GDM1 (cell line): ENCODE results near the gene ANXA4.
"Not testable (repeated sequence)": the region's sequence is repeated elsewhere in the genome, so short reads cannot be mapped to it uniquely, and the experiment has no call there.

Source experiments
- DNase-seq: peaks from one replicate; lab custom pipeline; 2025; lab: John Stamatoyannopoulos, UW

ANXA4 gene

DNA sequence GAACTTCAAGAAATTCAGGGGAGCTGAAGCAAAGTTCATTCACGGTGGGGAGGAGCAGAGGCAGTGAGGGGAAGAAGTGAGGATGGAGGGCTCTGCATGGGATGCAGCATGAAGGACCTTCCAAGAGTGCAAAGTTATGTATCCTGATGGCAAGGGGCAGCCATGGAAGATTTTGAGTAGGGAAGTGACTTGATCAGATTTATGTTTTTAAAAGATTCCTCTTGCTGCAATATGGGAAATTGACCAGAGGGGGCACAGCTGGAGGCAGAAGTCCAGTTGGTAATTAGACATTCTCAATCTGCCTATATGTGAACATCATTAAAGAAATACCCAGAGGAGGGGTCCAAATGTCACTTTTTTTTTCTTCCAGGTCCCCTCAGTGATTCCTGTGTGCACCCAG, 21.5 kb upstream of the ANXA4 start:
- no peak for DNase-seq

DNA sequence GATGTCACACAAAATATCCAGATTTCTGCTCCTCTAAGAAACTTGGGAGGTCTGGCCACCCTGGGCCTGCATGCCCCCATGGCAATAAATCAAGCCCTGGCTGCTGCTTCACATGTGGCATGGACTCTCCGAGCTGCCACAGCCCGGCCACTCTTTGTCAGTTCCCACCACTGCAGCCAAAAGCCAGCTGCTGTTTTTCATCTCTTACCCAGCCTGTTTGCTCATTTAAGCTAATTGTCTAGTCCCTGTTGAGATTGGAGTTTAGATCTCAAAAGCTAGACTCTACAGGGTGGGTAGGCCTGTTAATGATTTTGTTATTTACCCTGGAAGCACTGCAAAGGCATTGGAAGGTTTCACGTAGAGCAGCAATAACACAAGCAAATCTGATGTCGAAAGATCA, 20.9 kb upstream of the ANXA4 start:
- DNase-seq: no peak

DNA sequence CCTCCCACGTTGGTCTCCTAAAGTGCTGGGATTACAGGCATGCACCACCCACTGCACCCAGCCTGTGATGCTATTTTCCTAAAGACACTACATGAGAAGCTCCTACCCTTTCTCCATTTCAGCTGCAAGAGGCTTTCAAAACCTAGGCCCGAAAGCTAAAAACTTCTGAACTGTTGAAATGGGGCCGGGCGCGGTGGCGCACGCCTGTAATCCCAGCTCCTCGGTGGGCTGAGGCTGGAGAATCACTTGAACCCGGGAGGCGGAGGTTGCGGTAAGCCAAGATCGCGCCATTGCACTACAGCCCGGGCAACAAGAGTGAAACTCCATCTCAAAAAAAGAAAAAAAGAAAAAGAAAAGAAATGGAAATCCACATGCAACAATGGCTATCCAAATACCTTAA, 18.1 kb upstream of the ANXA4 start:
- no peak for DNase-seq

DNA sequence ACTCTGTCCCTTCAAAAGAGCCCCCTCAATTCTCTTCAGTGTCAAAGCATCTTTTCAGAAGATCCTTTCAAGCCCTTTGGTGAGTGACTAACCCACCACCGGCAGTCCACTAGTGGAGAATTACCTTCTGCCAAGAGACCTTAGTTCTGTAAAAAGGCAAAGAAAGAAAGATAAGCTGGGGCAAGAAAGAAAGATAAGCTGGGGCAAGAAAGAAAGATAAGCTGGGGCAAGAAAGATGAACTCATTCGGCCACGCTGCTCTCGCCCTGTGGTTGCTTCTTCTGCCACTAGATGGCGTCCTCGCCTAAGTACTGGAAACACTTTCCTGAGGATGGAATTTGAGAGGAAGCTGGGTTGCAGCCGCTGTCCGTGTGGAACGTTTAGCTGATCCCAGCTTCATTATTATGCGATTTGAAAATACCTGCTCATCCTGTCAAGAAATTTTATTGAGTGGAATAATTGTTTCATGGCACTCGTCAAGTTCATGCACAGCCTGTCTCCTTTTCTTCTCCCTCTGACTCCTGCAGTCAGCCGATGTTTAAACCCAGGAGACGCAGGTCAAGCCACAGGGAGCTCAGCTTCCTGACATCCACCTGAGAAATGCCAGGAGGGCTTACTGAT, 17.3 kb upstream of the ANXA4 start:
- peak; percentile 55 for DNase-seq

DNA sequence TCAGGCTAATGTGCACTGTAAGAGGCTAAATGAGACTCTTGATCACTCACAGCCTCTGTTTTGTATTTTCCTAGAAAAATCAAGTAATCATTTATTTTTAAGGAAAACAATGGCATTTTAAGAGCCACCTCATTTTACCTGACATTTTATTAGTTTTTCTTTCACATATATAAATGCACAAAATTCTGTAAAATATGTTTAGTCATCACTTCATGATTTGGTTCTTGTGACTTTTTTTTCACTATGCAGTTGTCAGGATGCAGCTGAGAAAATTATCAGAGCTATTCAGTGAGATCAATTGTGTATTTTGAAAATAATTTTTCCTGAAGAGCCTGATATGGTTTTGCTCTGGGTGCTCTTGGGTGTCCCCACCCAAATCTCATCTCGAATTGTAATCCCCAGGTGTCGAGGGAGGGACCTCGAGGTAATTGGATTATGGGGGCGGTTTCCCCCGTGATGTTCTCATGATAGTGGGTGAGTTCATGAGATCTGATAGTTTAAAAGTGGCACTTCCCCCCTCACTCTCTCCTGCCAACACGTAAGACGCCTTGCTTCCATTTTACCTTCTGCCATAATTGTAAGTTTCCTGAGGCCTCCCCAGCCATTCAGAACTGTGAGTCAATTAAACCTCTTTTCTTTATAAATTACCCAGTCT, 16.1 kb upstream of the ANXA4 start:
- no peak for DNase-seq

DNA sequence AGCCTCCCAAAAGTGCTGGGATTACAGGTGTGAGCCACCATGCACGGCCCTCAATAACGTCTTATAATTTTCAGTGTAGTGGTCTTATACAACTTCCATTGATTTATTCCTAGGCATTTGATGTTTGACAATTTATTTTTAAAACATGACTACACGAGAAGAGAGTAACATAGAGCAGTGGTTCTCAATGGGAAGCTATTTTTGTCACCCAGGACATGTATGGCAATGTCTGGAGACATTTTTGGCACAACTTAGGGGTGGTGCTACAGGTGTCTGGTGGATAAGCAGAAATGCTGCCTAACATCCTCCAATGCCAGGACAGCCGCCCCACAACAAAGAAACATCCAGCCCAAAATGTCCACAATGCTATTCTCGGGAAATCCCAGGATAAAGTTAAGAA, 12.7 kb upstream of the ANXA4 start:
- DNase-seq: no peak

DNA sequence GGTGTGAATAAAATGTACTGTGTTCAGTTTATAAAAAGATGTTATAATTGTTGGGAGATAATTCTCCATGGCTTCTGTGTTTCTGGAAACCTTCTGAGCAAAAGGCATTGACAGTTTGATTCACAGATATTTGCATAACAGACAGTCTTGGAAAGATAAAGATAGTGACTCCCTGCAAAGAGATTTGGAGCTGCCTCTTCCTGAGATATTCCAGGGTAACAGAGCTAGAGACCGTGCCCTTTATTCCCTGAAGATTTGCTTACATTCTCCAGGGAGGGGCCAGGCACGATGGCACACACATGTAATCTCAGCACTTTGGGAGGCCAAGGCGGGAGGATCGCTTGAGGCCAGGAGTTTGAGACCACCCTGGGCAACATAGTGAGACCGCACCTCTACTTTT, 12.2 kb upstream of the ANXA4 start:
- DNase-seq: no peak

DNA sequence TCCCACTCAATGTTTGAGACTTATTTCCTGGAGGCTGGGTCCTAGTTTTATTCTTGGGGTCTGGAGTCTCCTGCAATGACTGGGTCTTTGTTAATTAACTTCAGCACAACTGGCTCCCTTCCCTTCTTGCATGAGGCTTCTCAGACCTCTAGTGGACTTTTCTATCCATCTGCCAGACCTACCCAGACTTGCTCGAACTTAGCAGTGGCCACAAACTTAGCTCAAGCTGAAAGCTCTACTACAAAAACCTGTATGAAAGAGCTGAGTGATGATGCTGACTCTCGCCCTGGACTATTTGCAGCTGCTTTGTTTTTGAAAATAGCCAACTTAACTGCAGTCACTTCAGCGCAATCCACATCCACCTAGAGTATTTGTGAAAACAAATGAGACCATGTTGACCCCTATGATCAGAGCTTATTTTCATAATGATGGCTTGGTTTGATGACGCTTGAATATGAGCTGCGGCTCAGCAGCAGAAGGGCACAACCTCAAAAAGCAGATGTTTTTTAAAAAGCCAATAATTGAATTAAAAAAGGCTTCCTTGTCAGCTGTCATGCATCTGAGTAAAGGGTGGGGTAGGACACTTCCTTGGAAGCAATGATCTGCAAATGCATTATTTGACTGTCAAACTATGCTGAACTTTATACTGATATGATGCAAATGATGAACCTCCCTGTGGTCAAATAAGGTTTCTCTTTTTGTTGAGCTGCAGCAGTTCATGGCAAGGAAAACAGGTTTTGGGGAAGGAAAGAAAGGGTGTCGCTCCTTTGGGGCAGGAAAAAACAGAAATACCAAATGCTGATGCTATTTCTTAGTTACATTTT, 10.6 kb upstream of the ANXA4 start:
- no peak for DNase-seq

DNA sequence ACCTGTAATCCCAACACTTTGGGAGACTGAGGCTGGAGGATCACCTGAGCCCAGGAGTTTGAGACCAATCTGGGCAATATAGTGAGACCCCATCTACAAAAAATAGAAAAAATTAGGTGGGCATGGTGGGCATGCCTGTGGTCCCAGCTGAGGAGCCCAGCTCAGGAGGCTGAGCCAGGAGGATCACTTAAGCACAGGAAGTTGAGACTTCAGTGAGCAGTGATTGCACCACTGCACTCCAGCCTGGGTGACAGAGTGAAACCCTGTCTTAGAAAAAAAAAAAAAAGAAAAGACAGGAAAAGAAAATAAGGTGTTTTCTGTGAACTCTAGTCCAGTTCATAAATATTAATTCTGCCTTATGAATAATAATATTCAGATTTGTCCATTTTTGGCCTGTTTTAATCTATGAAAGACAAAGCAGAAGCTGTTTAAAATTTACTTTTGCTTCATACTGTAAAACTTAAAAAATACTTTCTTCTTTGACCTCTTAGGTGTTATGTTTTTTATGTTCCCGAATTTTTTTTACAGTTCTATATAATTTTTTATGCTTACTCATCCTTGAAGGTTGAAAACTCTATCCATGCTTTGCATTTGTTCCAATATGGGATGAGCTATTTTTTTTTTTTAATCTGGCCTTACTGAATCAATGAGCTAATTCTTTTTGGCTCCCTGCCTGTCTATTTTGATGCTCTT, 8.4 kb upstream of the ANXA4 start:
- DNase-seq: no peak

DNA sequence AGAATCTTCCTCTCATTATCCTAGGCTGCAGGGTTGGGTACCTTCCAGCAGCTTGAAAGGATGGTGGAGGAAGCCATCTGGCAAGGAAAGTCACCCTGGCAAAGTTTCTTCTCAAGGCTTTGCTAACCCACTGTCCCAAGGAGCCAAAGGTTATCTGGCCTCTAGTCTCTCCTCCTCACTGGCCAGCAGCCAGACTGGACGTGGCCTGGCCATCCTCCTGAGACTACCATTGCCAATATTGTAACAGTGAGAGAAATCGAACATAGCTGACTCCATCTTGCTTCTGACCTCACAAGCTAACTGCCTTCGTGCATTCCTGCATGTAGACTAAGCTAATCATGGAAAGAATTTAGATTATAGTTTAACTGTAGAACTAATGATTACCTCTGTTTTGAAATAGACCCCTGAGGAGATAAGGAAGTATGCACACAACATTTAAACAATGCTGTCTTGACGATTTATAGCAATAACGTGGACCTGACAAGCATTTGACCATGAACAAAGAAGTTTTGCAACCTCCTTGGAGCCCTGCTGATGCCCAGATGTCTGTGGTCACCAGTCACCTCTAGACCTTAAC, 7.8 kb upstream of the ANXA4 start:
- no peak for DNase-seq

DNA sequence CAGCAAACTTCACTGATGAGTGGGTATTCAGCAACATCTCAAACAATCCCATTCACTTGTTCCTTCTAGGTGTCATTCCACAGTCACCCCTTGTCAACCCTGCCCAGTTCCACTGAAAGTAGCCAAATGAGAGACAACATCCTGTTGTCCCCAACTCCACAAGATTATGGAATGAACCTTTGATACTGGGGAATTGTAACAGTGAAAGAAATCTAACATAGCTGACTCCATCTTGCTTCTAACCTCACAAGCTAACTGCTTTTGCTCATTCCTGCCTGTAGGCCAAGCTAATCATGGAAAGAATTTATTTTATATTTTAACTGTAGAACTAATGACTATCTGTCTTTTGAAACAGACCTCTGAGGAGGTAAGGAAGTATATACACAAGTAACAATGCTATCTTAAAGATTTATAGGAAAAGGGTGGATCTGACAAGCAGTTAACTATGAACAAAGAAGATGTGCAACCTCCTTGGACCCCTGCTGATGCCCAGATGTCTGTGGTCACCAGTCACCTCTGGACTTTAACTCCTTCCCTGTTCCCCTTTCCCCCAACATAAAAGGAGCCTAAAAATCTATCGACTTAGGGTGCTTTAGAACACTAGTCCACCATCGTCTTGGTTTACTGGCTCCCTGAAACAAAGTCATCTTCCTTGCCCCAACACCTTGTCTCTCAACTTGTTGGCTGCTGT, 6.9 kb upstream of the ANXA4 start:
- DNase-seq: no peak

DNA sequence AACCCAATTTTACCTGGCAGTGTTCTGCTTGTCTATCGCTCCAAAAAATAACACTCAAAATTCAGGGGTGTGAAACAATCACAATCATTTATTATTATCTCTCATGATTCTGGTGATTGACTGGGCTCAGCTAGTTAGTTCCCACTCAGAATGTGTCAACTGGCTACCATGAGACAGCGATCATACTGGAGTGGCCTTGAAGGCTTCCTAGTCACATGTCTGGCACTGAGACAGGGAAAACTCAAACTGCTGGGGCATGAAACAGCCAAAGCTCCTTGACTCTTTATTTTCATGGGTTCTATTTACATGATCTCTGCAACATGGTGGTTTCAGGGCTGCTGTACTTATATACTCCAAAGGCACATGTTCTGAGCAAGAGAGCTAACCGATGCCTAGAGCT, 6.2 kb upstream of the ANXA4 start:
- DNase-seq: no peak

DNA sequence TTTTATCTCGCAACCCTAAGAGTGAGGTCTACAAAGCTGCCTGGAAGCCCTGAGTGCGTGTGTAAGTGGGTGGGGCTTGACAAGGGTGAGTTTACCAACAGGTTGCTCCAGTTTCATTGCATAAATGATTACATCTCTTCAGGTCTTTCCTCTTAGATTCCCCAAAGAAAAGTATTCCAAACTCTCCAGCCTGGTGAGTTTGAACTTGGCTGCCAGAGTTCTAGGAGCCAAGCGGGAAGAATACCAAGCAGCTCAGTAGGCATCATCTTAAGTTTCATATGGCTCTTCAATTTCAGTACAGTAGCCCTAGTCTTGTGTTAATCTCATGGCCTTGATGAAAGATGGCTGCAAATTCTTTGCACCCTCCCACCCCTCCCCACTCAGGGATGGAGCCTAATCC, 3.8 kb upstream of the ANXA4 start:
- DNase-seq: not testable (repeated sequence)

DNA sequence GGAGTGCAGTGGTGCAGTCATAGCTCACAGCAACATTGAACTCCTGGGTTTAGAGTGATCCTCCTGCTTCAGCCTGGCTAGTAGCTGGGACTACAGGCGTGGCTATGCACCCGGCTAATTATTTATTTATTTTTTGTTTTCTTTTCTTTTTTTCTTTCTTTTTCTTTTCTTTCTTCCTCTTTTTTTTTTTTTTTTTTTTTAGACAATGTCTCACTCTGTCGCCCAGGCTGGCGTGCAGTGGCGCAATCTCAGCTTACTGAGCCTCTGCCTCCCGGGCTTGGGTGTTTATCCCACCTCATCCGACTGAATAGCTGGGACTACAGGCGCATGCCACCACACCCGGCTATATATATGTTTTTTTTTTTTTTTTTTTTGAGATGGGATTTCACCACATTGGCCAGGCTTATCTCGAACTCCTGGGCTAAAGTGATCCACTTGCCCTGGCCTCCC, 1.4 kb upstream of the ANXA4 start:
- no peak for DNase-seq

DNA sequence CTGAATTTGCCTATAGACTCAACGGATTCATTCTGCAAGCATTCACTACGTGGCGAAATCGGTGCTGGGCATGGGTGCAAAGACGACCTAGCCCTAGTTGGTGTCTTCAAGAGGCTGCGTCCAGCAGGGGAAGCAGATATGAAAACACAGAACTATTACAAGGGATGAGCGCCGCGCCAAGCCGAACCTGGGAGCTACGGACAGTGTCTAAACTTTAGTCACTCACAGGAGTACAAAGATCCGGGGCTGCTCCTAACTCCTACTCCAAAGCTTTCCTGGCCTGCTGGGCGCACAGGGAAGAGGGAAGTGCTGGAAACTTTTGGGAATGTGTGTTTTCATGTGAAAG, 732 bp upstream of the ANXA4 start:
- no peak for DNase-seq

DNA sequence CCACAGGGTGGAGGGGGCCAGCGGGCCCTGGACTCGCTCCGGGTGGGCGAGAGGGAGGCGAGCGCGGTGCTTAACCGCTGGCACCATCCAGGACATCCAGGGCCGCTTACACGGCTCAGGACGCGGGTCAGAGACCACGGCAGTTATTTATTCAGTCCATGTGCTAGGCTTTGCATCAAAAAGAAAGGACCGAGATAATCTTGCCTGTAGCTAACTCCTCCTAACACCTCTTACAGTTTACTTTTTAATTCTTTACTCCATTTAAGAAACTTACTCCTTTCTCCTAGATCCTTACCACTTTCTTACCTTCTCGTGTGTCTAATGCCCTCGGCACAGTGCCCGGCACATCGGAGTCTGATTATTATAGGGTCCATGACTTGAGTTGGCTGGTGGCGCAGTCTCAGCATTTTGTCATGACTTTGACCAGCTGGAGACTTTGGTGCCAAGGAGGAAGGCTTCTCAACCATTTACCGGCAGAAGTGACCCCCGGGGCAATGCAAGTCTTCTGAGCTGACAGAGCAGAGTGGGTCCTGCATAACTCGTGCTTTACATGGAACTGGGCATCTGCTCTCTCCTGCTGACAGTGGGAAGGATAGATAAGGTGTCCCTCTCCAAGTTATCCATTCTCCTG, 503 bp downstream of the ANXA4 start:
- DNase-seq: no peak

DNA sequence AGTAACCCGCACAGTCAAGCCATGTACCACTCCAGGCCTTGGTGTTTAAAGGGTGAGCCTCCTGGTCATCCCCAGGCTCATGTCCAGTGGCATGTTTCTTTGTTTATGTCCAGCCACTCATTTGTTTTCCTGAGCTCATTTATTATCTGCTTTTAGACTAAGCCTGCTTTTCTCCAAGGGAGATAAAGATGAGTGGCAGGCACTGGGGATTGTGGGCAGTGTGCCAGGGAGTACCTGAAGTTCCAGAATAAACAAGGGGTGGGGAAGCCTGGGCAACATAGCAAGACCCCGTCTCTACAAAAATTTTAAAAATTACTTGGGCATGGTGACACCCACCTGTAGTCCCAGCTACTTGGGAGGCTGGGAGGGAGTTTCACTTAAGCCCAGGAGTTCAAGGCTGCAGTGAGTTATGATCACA, 1.9 kb downstream of the ANXA4 start:
- no peak for DNase-seq

DNA sequence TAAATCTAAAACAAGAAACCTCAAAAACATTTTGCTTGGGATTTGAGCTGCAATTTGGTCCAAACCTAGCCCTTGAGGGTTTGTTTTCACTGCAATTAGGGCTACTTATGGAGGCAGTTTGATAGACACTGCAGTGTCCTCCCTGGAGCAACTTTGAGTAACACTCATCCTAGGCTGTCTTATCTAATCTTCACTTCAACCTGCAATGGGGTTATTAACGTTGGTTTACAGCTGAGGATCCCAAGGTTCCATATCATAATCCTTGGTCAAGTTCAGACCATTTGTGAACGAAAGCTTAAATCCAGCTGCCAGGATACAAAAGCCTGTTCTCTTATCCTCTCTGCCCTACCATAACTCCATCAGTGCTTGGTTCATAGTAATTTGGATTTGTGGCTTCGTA, 2.5 kb downstream of the ANXA4 start:
- no peak for DNase-seq

DNA sequence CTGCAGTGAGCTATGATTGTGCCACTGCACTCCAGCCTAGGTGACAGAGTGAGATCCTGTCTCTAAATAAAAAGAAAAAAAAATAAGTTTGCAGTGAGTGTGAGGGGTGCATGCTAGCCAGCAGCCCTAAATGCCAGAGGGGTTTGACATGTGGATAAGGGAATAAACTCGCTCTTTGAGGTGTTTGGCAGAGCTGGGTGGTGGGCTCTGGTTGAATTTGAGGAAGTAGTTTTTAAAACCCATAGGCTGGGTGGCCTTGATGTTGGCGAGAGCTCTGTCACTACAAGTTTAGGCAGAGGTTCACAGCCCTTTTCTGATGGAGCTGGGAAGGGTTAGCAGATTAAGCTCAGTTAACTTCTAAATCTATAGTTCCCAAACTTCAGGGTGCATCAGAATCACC, 3.1 kb downstream of the ANXA4 start:
- no peak for DNase-seq

DNA sequence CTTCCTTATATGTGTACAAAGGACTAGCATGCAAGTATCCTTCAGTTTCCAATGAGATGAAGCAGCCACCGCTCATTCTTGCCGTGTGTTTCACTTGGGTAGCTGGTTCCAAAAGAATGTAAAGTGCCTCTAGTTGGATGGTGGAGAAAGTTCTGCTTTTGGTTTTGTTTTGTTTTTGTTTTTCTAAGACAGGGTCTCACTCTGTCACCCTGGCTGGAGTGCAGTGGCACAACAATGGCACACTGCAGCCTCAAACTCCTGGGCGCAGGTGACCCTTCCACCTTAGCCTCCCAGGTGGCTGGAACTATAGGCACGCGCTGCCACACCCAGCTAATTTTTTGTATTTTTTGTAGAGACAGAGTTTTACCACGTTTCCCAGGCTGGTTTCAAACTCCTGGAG, 8.3 kb downstream of the ANXA4 start:
- no peak for DNase-seq

DNA sequence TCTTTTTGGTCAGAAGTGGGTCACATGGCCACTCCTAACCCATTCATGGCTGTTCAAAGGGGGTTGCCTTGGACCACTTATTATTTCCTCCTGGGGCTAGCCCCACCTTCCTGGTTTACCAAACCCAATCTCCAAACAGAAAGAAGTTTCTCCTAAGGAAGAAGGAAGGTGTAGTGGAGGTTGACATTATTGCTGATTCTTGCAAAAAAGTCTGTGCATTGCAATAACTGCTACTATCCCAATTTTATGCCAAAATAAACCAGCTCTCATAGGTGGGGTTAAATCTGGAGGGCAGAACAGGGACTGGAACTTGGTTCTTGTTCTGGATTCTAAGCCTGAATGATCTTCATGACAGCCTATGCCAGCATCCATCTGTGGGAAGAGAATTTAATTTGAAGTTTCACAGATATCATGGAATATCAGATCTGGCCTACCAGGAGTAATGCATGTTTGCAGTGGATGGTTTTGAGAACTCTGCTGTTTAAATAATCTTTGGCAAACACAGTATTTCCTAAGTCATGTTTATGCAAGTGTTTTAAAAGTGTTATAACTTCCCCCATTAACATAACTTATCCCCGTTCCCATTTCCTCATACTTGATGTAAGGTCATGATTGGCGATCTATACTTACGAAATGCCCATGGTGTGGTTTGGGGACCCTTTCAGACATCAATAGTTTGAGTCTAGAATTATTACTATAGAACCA, 11.9 kb downstream of the ANXA4 start:
- no peak for DNase-seq
